Measurements from ENCODE around the gene VWA1.
"Not testable (repeated sequence)": the region's sequence is repeated elsewhere in the genome, so short reads cannot be mapped to it uniquely, and the experiment has no call there.

DNA sequence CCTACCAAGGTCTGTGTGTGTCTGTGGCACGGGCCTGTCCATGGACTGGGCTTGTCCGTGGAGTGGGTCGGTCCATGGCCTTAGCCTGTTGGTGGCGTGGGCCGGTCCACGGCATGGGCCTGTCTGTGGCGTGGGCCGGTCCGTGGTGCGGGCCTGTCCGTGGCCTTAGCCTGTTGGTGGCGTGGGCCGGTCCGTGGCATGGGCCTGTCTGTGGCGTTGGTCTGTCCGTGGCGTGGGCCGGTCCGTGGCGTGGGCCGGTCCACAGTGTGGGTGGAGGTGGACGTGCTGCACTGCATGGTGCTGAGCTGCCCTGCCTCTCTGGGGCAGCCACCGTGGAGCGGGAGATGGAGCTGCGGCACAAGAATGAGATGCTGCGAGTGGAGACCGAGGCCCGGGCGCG is 46.3 kb downstream of the VWA1 start:
- not testable (repeated sequence) for TF ChIP-seq CTCF, POLR2A, POLR2AphosphoS5 (IDR thresholded peaks at IDR 0.05)

Measured in breast epithelium (tissue), 3 donors.